HG03064 (cell line): ENCODE results near the gene IGSF8.
A peak's percentile ranks its signal among the peaks of the same experiment; 100 is the strongest.

Experiments
- ATAC-seq: cut with Tn5 transposase; IDR thresholded peaks from one replicate; pipeline ENCODE4 v1.9.1; 2021; ENCODE audit warnings: low read depth; ENCODE audit not compliant: unreplicated experiment

Gene IGSF8

DNA sequence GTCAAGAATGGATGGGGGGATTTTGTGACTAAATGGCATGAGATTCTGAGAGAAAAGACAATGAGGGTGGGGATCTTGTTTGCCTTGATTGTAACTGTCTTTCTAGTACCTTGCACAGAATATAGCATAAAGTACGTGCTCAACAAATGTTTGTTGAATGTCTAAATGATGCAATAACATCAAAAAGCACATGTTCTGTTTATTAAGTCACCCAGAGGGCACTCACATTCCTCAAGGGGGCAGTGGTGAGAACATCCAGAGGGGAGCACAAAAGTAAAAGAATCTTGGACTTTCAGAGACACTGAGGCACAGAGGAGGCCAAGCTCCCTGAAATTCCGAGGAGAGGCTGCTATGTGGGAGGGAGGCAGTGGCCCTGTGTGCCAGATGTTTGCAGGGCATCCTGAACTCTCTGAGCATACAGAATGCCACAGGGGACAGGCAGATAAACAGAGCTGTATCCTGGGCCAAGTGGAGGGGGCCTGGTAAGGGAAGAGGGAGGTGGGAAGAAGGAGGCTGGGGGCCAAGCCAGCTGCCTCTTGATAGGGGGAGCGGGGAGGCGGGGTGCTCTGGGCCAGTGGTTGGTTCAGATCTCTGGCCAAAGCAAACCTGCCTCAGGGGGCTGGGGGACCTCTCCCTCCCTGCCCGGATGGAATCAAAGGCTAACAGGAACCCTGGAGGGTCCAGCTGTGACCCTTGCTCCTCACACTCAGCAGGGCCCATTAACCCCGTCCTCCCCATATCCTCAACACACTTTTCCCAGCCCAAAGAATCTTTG lies 10.7 kb upstream of the IGSF8 start:
- no peak for ATAC-seq

DNA sequence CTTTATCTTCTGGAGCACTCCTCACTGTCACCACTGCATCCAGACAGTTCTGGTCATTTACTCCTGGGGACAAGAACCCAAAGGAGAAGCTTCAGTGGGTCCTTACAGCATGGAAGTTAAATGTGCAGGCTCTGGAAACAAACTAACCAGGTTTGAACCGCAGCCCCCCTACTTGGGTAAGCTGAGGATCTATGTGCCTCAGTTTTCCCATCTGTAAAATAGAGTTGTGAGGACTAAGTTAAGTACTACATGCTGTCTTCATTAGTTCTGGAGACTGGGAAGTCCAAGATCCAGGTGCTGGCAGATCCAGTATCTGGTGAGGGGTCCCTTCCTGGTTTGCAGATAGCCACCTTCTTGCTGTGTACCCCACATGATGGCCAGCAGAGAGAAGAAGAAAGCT lies 9.1 kb upstream of the IGSF8 start:
- no peak for ATAC-seq

DNA sequence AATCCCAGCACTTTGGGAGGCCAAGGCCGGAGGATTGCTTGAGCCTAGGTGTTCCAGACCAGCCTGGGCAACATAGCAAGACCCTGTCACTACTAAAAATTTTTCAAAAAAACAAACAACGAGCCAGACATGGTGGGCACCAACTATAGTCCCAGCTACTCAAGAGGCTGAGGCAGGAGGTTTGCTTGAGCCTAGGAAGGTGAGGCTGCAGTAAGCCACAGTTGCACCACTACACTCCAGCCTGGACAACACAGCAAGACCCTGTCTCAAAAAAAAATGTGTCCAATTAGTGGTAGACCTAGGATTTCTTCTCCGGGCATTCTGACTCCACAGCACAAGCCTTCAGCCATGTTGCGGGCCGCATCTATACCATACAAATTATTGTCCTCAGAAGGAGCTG lies 6.7 kb upstream of the IGSF8 start:
- ATAC-seq = no peak

DNA sequence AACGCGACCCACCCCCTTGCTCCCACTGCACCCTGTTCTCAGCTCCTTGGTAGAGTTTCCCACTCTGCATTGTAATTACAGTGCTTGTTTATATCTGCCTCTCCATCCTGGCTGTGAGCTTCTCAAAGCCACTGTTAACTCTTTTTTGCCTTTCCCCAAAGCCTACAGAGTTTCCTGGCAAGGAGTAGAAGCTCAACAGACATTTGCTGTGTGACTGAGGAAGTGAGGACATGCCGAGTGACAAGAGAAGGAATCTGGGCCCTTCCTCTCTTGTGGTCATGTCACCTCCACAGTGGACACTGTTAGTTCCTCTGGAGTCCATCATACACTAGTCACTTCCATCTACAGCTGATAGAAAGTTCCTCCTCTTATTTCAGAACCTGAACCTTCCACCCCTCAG lies 6.1 kb upstream of the IGSF8 start:
- no peak for ATAC-seq

DNA sequence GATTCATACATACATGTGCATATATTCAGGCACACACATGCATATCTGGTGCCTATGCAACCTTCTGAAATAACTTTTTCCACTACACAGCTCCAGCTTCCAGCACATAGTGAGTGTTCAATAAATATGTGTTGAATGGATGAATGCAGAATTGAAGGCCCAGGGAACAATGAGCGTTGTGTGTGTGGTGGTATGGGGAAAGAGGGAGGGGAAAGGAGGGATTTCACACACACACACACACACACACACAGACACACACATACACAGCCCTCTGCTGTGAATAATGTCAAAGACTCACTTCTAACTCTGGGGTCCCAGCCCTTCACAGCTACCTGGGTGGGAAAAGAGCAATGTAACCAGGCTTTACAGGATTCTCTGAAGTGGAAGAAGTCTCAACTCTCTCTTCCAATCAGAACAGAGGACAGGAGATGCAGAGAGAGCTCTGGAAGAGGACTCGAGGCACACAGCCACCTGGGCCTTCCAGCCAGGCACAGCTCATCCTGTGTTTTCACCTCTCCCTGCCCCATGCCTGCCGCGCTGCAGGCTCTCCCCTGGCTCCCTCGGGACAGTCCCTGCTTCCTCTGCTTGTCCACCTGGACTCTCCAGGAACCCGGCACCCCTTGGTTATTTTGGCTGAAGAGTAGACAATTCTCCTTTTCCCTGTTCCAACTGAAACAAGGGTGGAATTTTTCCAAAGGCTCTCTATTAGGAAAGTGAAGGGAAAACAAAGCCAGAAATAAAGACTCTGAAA lies 5.4 kb upstream of the IGSF8 start:
- ATAC-seq = no peak

DNA sequence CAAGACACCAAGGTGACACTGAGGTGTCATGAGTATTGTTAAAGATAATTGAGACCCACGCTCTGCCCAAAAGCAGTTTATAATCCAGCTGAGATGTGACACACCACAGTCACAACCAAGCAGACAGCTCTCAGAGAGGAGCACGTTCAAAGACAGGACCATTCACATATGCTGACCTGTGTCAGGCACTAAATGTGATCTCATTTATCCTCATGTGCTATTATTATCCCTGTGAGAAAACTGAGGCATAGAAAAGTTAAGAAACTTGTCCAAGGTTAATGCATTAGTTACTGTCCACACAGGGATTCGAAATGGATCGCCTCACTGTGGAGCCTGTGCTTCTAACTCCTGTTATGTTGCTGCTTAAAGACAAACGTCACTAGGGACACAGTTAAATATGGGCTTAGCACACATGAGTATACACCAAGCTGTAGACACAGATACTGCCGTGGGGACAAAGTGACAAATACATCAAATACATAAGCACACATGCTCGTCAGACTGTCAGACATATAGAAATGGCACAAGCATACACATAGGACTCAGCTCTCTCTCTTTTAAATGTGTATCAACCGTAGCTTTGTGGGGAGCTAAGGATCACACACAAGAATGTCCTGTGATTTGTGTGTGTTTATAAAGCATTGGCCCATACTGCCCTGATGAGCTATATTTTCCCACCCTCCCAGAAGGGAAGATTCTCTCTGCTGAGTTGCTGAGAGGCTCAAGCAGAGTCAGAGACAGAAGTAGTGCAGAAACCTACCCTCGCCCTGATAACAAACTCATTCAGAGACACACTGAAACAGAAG lies 3.5 kb upstream of the IGSF8 start:
- ATAC-seq = no peak

DNA sequence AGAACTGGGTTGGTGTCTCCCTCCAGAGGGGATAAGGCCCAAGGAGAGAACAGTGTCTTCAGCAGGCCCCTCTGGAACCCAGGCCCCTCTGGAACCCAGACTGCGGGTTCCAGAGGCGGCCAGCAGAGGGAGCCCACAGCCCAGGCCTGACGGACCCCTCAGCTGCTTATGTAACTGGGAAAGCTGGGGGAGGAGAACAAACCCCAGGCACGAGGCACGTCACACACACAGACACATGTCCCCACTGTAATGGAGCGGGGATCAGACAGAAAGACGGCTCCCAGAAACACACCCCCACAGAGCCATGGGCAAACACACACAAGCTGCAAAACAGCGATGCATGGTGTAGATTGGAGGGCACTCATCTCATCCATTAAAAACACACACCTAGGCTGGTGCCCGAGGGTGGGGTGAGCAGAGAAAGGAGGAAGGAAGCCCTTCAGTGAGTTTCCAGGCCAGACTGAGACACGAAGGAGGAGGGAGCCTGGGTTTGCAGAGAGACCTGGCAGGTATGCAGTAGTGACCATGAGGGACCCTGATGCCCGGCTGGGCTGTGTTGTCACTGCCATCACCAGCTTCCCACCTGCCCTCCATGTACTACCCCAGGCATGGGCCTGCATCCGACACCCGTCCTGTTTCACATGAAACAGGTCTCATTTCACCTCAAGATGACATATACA lies 2.8 kb upstream of the IGSF8 start:
- ATAC-seq = no peak

DNA sequence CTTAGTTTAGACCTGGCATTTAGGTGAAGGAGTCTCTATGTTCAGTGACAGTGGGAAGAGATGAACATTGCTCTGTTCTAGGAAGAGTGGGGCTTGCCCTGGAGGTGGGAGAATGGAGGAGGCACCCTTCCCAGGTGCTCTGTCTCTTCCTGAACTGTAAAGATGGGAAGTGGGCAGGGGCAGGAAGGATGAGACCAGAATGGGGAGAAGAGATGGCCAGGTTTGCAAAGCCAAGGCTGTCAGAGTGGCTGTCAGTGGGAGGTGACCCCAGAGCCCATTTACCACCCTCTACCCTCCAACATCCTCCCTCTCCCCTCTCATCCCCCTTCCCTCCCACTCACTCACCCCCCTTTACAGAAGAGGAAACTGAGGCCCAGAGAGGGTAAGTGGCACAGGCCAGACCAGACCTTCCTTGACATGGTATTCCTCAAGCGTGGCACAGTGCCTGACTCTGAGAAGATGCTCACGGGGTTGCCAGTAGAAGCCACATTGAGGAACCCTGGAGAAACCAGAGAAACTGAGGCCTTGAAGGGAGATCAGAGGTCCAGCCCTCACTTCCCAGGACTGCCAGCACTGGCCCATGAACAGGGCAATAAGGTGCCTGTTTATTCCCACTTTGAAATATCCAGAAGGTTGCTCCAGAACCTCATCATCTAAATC lies 1.4 kb upstream of the IGSF8 start:
- ATAC-seq = no peak

DNA sequence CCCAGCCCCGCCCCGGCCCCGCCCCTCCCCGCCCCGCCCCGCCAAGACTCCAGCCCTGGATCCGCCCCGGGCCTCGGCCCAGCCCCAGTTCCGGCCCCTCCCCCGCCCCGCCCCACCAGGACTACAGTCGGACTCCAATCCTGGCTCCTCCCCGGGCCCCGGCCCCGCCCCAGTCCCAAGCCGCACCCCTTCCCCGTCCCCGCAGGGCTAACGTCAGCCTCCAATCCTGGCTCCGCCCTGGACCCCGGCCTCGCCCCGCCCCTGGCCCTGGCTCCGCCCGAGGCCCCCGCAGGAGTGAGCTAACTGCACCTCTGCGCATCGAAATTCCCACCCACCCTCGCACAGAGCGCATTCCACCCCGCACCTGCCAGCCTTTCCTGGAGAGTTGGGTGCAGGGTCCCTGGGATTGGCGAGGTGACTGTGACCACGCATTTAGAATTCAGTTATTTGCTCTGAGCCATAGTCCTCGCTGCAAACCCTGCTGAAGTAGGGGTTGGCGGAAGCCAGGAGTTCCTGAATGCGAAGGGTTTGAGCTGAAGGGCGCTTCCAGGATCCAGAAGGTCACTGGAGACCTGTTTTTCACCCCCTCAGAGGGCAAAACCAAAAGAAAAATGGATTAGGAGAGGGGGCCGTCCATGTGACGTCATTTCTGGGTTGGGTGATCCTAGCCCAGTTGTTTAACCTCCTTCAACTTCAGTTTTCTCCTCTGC lies 588 bp upstream of the IGSF8 start:
- peak; percentile 78 for ATAC-seq

DNA sequence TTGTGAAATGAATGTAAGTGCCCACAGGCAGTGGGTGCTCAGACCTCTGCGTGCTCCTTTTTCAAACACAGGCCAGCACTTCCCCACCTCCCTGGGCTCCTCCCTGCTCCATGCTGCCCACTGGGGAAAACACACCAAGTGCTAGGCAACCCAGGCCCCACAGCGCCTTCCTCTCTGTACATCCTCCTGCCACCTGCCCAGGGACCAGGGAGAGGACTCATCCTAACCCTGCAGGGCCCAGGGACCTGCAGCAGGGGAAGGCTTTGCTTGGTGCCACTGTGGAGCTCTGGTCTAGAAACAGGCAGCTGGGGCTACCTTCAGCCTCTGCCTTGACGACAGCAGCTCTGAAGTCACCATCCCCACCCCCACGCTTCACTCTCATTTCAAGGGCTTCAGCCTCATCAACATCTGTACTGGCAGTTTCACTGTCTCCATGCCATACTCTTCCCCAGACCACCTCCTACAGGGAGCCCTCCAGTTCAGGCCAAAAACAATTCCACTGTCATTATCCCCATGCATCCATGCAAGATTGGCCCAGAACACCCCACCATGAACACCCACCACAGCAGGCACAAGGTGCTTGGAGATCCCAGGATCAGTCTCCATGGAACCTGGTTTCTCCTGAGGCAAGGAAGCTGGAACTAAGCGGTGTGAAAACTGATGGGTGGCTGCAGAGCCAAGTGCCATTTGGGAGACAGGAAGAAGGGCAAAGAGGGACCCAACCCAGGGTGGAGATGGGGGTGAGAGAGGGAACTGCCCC lies 1.1 kb downstream of the IGSF8 start:
- no peak for ATAC-seq

DNA sequence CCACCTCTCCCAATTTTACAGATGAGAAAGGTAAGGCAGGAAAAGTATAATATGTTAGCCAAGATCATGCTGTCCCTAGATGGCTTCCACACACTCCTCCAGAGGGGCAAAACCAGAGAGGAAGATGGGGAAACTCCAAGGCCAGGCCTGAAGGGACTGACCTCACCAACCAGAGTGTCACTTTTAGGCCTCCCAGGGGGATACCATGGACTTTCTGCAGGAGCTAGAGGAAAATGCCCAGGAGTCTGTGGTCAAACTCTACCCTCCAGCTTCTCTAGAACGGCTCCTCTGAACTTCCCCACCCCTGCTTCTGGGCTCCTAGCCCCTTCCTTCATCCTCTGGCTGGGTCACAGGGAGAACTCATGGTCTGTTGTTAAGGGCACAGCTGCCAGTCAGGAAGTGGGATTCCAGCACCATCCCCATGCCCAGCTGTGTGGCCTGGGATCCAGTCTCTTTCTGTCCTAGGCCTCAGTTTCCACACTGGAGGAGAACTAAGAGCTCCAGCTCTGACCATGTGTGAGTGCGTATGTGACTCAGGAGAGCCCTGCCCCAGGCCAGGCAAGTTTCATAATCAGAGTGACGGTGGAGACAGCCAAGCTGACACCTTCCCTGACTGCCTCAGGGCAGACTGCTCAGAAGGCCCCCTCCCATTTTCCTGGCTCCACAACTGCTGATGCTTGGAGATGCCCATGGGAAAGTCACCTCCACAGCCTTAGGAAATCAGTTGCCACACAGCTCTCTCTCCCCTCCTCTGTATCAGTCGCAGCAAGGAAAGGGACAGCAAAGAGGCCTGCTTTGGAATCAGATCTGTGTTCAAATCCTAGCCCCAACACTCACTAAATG lies 1.9 kb downstream of the IGSF8 start:
- ATAC-seq = no peak

DNA sequence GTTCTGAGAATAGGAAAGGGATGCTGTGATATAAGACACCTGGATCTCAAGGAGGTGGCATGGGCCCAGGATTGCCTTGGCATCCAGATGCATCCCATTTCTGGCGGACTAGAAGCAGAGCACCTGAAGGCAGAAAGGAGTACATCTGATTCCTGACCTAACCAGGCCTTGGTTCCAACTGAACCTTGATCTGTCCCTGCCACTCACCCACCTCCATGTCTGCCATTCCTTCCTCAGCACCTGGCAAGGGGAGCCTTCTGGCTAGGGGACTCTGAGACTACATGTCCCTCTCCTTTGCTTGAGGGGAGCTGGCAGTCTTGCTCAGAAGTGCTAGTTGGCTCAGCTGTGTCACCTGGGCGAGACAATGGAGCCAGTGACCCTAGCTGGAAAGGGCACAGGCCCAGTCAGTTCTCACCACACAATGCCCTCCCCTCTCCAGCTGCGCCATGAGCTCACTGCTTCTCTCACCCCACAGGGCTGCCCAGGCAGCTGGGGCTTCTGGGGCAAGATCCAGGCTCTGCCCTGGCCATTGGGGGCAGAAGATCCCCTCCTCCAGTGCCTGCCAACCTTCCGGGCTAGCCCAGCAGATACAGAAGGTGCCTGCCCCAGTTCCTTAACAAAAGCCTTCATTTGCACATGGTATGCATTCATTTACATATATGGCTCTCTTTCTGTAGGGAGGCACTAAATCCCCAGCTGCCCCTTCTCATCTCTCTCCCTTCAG lies 2.9 kb downstream of the IGSF8 start:
- ATAC-seq = no peak

DNA sequence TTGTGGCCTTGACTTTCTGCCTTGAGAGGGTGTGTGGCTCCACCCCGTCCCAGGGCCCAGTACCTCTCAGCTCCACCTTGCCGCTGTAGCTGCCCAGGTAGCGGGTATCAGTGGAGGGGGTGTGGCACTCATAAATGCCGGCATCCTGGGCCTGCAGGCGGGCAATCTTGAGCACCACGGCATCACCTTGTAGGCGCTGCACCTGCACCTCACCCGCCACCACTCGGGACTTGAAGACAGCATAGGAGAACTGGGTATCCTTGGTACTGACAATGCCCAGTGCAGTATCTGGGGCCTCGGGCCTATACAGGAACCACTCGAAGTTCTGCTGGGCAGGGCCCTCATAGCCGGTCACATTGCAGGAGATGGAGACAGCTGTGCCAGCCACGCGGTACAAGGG lies 3.6 kb downstream of the IGSF8 start:
- no peak for ATAC-seq

DNA sequence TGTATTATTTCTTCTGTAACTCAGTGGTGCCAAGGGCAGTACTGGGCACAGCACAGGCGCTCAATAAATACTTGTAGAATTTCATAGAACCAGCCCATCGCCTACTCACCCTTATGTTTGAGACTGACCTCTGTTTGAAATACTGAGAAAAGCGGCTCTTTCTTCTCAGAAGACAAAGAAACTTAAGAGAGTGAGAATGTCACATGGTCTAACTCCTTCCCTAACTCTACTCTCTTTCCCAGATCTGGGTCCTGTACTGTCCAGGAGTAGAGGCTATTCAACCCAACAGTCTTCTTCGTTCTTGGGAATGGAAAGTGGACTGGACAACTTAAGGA lies 4.2 kb downstream of the IGSF8 start:
- ATAC-seq = no peak

DNA sequence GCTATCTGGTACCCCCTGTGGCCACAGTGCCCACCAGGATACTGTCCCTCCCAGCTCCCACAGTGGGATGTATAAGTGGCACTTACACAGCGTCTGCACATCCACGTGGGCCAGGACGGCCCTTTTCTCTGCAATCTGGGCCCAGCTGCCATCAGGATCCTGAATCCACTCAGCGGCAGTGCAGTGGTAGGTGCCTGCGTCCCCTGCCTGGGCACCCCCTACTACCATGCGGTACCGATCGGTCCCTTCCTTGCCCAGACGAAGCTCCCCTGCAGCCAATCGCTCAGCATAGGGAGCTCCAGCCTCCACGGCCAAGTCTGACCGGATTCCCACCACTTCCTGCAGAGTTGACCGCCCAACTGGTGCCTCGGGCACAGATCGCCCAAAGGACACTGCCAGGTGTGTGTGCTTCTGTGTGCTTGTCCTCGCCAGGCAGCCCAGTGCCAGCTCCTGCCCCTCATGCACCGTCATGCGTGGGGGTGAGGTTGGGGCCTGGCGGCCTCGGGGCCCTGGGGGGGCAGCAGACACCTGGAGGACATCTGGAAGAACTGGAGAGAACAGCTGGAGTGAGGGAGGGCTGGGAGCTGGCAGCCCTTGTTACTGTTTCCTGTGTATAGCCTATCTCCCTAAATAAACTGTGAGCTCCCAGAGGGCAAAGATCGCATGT lies 4.7 kb downstream of the IGSF8 start:
- no peak for ATAC-seq

DNA sequence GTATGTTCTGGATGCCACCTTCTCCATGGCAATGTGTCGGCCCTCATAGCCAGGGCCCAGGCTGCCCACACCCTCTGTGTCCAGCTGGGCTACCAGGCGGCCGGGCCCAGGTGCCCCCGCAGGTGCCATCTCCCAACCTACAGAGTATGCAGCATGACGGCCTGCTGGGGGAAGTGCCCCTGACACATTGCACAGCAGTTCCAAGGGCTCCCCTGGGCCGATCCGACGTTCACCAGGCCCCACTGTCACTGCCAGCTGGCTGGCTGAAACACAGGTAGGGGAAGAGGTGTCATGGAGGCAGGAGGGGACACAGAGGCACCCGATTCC lies 5.4 kb downstream of the IGSF8 start:
- ATAC-seq = no peak

DNA sequence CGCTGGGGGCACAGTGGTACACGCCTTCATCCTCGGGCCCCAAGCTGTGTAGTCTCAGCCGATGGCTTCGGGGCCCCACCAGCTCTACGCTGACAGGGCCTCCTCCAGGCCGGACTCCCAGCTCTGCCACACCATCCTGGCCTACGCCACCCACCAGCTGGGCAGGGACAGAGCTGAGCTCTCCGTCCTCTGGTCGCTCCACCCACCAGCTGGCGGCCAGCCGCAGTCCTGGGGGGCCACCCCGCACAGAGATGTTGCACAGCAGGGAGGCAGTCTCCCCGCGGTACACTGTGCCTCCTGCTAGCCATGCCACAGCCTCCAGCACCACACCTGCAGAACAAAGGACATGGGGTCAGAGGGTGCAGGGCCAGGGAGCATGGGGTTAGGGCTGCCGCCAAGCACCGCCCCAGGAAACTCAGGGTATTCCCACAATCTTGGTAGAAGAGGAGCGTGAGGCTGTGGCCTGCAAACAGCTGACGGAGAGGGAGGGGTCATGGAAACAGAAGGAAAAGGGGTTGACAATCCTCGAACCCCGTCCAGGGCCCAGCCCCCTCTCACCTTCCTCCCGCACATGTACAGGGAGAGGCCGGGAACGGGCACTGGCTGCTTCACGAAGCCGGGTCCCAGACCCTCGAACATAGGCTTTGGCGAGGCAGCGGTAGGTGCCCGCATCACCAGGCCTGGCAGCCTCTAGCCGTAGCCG lies 5.9 kb downstream of the IGSF8 start:
- no peak for ATAC-seq
